Thoracic aorta endothelial cell (primary cell): Measurements from ENCODE around the gene IFT43. TPM values are rescaled to one million over a fixed set of nuclear protein-coding genes. Genes with fewer than 3 reads are reported as not detected.

Source experiments
- total RNA-seq: library from RNA; depleted of rRNA; stranded (reverse); fragments of >200 nt; gene quantifications from 2 replicates; pipeline ENCODE4 v1.2.3, GENCODE V29; 2012

Gene IFT43
- 20.5 and 26.9 TPM in 2 replicates for total RNA-seq

GRCh38 chr14:75985618-75986438 is at the start of gene IFT43:
TSS of gene IFT43 (plus strand) at chr14:75985763. CDS start at chr14:75985787, 24 bp downstream.

GRCh38 chr14:75981426-75982265 is 3.9 kb upstream of the IFT43 start, which contains the start of gene TGFB3:
TSS of gene TGFB3 (minus strand) at chr14:75981995. CDS start at chr14:75980893, 1,102 bp downstream.

Other genes with a start within 250 kb of the IFT43 start
- gene TGFB3, start 3.8 kb upstream of the IFT43 start, total RNA-seq: 3.6 and 4.1 TPM in 2 replicates
- 51.5 and 54.3 TPM in 2 replicates for gene GPATCH2L, start 166.2 kb downstream of the IFT43 start, total RNA-seq